IPS-11a (cell line): ENCODE data around the gene EPS8.

Experiments
- H3K4me3 ChIP-seq: one replicate; pipeline ENCODE4 v1.5.1; 2013; ENCODE audit warnings: low read depth, low read length, control low read depth

EPS8 gene

GRCh38 chr12:15575671-15576541, 213.3 kb downstream of the EPS8 start:
- H3K4me3 ChIP-seq, result no peak overlapping the region

- no peak overlapping the region for H3K4me3 ChIP-seq
Measured at GRCh38 chr12:15574353-15574752, 214.8 kb downstream of the EPS8 start.
